ENCODE data around the gene SLC16A12. TPM values are rescaled to one million over a fixed set of nuclear protein-coding genes. Genes with fewer than 3 reads are reported as not detected.

Gene SLC16A12
- total and polyA plus RNA-seq, 10 of the 15 experiments (the other 5 are each of a cell fraction or from before 2014, with no cell fraction given): not detected

DNA sequence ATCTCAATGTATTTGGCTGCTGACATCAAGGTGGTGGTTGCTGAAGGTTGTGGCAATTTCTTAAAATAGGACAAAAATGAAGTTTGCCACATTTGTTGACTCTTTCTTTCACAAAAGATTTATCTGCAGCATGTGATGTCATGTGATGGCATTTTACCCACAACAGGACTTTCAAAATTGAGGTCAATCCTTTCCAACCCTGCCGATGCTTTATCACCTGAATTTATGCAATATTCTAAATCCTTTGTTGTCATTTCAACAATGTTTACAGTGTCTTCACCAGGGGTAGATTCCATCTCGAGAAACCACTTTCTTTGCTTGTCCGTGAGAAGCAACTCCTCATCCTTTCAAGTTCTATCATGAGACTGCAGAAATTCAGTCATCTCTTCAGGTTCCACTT lies 40.6 kb upstream of the SLC16A12 start (continued):
- TF ChIP-seq HDGF (IDR thresholded peaks at IDR 0.05): no peak
- no peak for TF ChIP-seq ASH2L (IDR thresholded peaks at IDR 0.05; ENCODE audit: borderline replicate concordance, low read depth)
- TF ChIP-seq TCF3 (IDR thresholded peaks at IDR 0.05; ENCODE audit: borderline replicate concordance, insufficient read depth, low read depth, low read length): no peak
- TF ChIP-seq HDAC2 (IDR thresholded peaks at IDR 0.05): no peak
- TF ChIP-seq ZNF217 (IDR thresholded peaks at IDR 0.05): no peak
- TF ChIP-seq MXI1 (IDR thresholded peaks at IDR 0.05; ENCODE audit: low read depth, low read length): no peak
- TF ChIP-seq, protein P1, sequence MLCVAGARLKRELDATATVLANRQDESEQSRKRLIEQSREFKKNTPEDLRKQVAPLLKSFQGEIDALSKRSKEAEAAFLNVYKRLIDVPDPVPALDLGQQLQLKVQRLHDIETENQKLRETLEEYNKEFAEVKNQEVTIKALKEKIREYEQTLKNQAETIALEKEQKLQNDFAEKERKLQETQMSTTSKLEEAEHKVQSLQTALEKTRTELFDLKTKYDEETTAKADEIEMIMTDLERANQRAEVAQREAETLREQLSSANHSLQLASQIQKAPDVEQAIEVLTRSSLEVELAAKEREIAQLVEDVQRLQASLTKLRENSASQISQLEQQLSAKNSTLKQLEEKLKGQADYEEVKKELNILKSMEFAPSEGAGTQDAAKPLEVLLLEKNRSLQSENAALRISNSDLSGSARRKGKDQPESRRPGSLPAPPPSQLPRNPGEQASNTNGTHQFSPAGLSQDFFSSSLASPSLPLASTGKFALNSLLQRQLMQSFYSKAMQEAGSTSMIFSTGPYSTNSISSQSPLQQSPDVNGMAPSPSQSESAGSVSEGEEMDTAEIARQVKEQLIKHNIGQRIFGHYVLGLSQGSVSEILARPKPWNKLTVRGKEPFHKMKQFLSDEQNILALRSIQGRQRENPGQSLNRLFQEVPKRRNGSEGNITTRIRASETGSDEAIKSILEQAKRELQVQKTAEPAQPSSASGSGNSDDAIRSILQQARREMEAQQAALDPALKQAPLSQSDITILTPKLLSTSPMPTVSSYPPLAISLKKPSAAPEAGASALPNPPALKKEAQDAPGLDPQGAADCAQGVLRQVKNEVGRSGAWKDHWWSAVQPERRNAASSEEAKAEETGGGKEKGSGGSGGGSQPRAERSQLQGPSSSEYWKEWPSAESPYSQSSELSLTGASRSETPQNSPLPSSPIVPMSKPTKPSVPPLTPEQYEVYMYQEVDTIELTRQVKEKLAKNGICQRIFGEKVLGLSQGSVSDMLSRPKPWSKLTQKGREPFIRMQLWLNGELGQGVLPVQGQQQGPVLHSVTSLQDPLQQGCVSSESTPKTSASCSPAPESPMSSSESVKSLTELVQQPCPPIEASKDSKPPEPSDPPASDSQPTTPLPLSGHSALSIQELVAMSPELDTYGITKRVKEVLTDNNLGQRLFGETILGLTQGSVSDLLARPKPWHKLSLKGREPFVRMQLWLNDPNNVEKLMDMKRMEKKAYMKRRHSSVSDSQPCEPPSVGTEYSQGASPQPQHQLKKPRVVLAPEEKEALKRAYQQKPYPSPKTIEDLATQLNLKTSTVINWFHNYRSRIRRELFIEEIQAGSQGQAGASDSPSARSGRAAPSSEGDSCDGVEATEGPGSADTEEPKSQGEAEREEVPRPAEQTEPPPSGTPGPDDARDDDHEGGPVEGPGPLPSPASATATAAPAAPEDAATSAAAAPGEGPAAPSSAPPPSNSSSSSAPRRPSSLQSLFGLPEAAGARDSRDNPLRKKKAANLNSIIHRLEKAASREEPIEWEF (IDR thresholded peaks at IDR 0.05; ENCODE audit: insufficient replicate concordance, low read depth, low read length): no peak
- TF ChIP-seq SMC3 (IDR thresholded peaks at IDR 0.05; ENCODE audit: borderline replicate concordance, low read length): no peak

DNA sequence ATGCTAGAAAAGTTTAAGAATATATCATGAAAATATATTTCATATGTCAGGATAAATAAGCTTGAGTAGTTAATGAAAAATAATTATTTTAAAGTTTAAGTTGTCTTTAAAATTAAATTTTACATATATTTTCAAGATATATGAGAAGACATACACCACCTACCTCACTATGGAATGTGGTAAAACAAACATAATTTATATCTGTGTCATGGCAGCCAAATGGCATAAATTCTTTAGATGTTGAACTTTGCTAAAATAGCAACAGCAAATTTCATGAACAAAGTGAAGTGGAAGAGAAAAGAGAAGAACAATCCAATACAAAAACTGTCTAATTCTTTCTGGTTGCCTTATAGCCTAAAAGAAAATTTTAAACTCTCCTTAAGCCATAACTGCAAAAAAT lies 39.6 kb upstream of the SLC16A12 start:
- H4K20me1 ChIP-seq (ENCODE audit: control insufficient read depth, insufficient read depth): no peaks in the 10 kb centered on the region
- ATAC-seq (no peak), DNase-seq (ENCODE audit: low read depth, low spot score) (no peak), FAIRE-seq (no peak)
- H3K4me2 ChIP-seq (ENCODE audit: control insufficient read depth, insufficient read depth): no peak overlapping the region
- intact Hi-C loops (cut with micrococcal nuclease; ENCODE audit: unreplicated experiment): no loop called here
- no peak overlapping the region for H3K4me3 ChIP-seq
- RAD21 ChIA-PET (ENCODE audit: unreplicated experiment): interaction anchor here (0.7 to 1.6 kb wide), 2 partner anchors 126 to 640 kb away, joined by 3 read pairs; partner anchors contain the start of gene KIF20B
- H3K36me3 ChIP-seq (ENCODE audit: control insufficient read depth in 2 of 2, insufficient read depth in 2 of 2, low read length in 1 of 2): no peaks in the 10 kb centered on the region
- in situ Hi-C loops (cut with MboI): no loop called here
- no peaks in the 10 kb centered on the region for H3K4me1 ChIP-seq (ENCODE audit: control insufficient read depth, insufficient read depth, low read length)
- SMC1A ChIA-PET (ENCODE audit: uncharacterized antibody, unreplicated experiment): no interaction called here
- no peaks in the 10 kb centered on the region for H3K9me3 ChIP-seq (replicated peaks; ENCODE audit: control insufficient read depth, insufficient read depth, low read length)
- no TSS peak for BruUV-seq (replicated peaks)
- TF ChIP-seq RELA (IDR thresholded peaks at IDR 0.05; ENCODE audit: borderline replicate concordance, partially characterized antibody): no peak
- TF ChIP-seq MEF2B (IDR thresholded peaks at IDR 0.05; ENCODE audit: partially characterized antibody, poor library complexity, severe bottlenecking): no peak
- no peak for TF ChIP-seq IRF3 (IDR thresholded peaks at IDR 0.05)
- TF ChIP-seq FOS (IDR thresholded peaks at IDR 0.05; ENCODE audit: borderline replicate concordance, extremely low read depth, insufficient read length): no peak
- TF ChIP-seq NFXL1 (IDR thresholded peaks at IDR 0.05; ENCODE audit: borderline replicate concordance): no peak
- no peak for TF ChIP-seq BRCA1 (IDR thresholded peaks at IDR 0.05; ENCODE audit: low read depth, low read length)
- TF ChIP-seq HDAC6 (IDR thresholded peaks at IDR 0.05; ENCODE audit: unreplicated experiment): no peak
- H3K9ac ChIP-seq (ENCODE audit: control insufficient read depth, insufficient read depth, low read length): no peak overlapping the region
- H3K79me2 ChIP-seq (ENCODE audit: control insufficient read depth, insufficient read depth, low read length): no peaks in the 10 kb centered on the region
- H3K27me3 ChIP-seq (replicated peaks in 1 of 2; ENCODE audit: control insufficient read depth in 2 of 2, insufficient read depth in 2 of 2, low read length in 1 of 2): no peaks in the 10 kb centered on the region
- H2AFZ ChIP-seq (ENCODE audit: control insufficient read depth, low read depth, low read length): no peak overlapping the region
- CTCF ChIA-PET: interaction anchor here (1.1 to 1.2 kb wide), 2 partner anchors 10 to 12 kb away, joined by 3 to 4 read pairs; no protein-coding TSS in a partner anchor
- POLR2A ChIA-PET: no interaction called here
- H3K27ac ChIP-seq (ENCODE audit: control insufficient read depth, insufficient read depth): no peak overlapping the region
